Fibroblast of skin of right biceps (primary cell): Measurements from ENCODE around the gene CACNB2.

Experiments
- DNase-seq: peaks from one replicate; pipeline ENCODE4 v3.0.0-alpha.2; 2013

CACNB2 gene

DNA sequence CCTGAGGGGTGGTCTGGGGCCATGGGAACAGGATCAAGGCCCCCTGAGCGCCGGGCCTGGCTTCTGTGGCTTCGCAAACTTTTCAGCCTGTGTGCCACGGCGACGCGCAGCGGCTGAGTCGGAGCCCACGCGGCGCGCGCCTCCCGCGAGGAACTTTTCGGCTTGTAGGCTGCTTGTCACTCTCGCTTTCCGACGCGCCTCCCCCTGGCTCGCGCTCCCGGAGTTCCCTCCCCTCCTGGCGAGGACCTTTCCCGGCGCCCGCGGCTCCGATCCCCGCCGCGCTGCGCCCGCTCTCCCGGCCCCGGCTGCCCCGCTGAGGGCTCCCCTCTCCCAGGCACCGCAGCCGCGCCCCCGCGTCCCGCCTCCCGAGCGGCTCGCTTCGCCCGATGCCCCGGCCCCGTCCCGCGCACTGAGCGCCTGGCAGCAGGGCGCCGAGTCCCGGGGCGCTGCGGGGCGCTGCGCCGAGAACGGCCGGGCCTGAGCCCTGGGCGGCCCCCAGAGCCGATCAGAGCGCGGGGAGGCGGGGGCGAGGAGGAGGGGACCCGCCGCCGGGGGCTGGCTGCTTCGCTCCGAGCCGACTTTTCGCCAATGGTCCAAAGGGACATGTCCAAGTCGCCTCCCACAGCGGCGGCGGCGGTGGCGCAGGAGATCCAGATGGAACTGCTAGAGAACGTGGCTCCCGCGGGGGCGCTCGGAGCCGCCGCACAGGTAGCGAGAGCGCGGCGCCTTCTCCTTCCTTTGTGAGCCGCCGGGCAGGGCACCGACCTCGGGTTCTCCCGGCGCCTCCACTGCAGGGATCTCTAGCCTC is at the start of gene CACNB2:
Gene CACNB2, plus strand, starts transcription at position 276 of the 808 bp plus-strand sequence.
- DNase-seq, result peak; percentile 40

DNA sequence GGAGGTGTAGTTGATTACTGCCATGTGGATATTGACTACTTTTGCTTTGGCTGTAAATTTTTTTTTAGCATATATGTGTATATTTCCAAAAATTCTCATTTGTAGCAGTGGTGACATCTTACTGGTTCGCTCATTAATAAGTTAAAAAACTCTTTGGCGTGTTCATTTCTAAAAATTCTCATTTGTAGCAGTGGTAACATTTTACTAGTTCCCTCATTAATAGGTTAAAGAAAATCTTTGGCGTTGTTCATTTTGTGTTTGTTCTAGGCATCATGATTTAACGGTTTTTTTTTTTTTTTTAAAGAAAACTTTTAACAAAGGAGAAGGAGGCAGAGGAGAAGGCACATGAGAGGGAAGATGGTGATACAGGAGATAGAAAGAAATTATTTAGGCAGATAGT is 45.9 kb upstream of the CACNB2 start:
- no peak for DNase-seq

DNA sequence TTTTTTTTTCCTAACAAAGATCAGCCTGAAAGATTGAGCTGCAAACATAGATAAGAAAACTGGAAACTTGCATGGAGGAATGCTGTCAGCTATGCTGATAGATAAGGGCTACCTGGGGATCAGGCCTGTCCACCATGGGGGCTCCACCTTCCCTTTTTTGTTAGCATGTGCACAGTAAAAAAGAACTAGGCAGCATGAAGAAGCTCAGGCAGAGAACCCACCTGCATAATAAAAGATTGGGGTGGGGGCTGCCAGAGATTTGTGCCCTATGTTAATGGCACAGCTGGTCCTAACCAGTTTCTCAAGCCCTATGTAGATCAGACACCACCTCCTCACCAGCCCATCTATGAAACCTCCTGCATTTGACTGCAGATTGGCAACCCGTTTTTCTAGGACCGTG is 45.4 kb upstream of the CACNB2 start:
- DNase-seq, result no peak

DNA sequence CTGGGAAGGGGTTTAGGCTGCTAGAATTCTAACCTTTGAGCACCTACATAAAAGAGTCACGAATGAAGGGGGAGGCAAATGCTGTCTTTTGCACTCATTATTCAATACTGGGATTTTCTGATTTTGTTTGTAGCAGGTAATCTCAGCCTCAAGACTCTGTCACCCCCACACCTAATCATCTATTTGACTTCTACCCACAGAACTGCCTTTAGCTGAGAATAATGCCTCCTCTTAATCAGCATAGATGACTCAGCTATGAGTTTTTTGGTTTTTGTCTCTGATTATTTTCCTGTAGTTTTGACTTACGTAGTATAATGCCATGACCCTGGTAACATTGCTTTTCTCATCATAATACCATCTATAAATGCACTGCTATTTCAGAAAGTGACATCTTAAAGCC is 42.7 kb upstream of the CACNB2 start:
- peak; percentile 25 for DNase-seq

DNA sequence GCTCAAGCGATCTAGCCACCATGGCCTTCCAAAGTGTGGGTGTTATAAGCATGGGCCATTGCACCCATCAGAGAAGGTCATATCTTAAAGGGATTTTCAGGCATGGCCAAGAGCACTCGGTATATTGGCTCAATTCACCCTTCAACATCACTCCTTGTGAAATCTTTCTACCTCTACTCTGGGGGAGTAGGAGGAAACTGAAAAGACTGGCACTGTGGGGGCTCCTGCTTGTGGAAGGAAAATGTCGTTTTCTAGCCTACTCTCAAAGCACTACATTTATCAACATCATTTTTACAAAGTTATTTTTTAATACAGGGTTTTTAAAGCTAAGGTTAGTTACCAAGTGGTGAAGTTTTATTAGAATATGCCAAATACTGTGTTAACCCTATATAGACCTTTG is 42.0 kb upstream of the CACNB2 start:
- no peak for DNase-seq

DNA sequence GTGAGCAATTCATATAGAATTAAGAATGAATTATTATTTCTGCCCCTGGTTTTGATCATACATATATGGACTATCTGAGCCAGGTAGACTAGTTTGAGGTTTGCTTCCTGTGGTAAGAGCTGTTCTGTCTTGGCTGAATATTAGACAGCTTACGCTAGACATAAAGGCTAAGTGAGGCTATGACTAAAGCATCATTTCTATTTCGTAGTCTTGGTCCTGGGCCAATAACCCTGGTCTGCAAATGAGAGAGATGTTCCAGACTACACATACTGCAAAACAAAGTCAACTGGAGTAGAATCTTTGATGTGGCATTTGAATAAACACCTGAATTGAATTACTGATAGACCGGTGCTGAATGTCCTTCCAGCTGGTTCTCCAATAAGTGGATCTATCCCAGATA is 40.8 kb upstream of the CACNB2 start:
- peak; percentile 36 for DNase-seq

DNA sequence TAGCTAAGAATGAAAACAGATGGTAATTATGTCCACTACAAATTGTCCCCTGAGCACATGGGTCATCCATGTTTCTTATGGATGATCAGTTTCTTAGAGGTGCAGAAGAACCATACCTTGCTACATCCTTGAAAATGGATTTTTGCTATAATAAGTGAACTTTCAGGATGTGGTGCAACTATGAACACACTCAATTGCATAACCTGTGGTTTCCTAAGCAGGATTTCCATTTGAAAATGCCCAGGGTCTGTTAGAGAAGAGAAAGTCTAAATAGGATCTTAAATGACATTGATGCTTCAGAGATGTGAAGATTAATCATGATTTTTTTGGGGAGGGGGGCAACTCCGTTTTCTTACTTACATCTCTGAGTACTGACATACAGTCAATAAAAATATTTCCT is 39.6 kb upstream of the CACNB2 start:
- DNase-seq, result no peak

DNA sequence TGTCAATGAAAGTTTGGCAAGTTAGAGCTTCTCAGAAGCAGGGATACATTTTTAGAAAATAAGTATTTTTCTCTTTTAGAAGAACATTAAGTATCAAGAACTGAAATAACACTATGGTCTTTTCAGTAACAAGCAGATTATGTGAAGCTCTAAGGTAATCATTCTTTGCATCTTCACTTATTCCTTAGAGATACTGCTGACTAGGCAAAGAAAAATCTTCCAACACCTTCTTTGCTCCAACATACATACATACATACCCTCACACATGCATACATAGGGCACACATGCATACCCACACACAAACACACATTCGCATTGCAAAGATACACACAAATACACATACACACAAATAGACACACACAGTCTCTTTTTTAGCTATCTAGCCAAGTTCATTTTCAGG is 37.8 kb upstream of the CACNB2 start:
- no peak for DNase-seq

DNA sequence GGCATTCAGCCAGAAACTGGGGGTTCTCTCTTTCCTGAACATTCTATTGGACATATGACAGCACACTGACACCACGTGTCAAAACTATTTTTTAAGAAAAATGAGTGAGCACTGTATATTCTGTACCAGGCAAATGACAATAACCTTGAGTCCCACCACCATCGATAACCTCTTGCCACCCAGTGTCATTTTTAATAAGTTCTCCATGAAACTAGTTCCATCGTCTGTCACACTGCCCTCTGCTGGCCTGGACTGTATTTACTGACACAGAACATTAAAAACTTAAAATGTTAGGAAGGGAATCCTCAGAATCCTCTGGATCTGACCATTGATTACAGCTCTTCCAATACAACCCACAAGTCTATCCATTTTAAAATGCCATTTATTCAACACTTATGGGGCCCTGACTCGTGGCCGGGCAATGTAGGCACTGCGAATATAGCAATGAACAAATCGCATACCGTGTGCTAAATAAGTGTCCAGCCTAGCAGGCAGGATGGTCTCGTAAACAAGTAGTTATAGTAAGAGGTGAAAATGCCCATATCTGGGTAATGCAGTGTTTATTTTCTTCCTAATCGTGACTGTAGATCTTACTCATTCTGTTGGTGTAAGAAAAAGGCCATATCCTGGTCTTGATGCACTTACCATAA is 35.9 kb upstream of the CACNB2 start:
- peak; percentile 44 for DNase-seq

DNA sequence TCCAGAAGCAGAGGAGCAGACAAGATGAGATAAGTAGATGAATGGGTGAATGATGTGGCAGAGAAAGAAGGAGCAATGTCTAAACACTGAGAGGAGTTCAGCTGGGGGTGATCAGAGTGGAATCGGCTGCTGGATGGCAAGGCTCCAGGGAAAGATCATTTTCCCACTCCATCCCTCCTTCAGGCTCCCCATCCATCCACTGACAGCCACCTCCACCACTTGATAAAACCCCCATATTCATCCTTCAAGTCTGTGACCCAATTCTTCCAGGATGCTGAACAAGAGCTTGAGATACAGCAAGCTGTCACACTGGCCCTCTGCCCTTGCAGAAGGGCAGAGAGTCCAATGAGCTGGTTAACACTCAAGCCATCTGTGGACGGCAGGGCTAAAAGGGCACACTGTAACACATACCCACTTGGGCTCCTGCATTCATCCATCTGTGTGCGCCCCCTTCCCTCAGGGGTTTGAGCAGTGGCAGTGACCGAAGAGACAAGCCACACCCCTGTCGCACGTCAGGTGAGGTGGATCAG is 30.8 kb upstream of the CACNB2 start:
- no peak for DNase-seq

DNA sequence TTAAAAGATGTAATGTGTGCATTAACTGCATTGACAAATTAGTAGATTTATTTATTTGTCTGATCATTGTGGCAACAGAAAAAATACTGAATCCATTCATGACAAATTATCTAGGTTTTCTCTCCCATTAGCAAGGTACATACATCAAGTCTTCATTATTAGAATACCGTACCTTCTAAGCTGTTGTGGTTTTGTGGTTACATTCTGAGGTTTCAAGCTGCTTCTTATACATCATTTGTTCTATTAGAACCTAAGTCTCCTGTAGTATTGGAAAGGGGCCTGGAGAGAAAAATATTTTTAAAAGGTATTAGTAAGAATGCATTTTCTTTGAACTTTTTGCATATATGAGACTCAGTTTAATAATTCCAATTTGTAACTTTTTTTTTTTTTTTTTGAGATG is 26.3 kb upstream of the CACNB2 start:
- DNase-seq, result peak; percentile 4

DNA sequence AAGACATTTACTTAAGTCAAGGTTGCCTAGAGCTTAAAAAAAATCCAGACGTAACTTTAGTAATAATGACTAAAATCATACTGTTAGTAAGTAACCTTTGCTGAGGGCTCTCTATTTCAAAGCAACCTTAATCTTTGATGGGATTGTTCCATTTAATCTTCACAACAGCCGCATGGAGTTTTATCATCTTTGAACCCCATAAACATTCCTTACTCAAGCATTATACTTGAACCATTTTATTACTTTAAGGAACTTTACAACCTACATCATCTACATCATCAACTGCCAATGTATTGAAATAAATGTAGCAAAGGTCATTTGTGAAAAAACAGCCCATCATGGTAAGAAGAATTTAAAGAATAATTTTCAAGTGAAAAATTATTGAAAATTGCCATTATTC is 22.9 kb upstream of the CACNB2 start:
- no peak for DNase-seq

DNA sequence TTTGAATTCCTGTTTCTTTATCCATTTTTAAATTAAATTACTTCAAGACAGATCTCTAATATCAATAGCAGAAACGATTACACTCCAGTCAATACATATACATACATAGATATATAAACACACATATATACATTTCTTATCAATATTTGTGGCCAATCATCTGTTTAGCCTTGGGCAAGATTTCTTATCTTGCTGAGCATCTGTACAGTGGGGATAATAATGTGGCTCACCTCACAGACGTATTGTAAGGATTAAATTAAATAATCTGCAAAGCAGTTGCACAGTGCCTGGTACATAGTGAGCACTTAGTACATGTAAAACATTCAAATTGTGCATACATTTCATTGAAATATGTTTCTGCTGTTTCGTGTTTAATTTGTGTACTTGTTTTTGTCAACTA is 17.5 kb upstream of the CACNB2 start:
- no peak for DNase-seq

DNA sequence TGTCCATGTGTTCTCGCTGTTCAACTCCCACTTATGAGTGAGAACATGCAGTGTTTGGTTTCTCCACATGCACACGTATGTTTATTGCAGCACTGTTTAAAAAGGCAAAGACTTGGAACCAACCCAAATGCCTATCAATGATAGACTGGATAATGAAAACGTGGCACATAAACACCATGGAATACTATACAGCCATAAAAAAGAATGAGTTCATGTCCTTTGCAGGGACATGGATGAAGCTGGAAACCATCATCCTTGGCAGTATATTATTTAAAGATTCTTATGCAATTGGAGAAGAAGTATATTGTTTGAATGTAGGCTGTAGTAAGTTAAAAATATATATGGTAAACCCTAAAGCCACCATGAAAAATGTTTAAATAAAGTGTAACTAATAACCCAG is 7.2 kb upstream of the CACNB2 start:
- DNase-seq, result no peak

DNA sequence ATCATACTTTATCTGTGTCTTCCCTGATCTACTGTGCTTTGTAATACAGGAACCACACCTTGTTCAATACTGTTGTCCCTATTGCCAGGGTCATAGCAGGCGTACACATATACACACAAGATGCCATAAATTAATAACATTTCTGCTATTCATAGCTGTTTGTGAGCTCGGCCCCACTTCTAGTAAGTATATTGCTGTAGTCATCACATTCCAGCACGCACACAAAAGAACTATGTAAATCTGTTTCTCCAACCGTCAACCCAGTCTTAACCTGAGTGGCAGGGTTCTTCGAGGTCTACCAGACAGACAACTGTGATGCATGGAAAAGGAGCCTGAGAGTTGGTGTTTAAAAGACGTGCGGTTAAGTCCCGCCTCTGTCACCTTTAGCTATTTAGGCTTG is 5.7 kb upstream of the CACNB2 start:
- DNase-seq, result no peak

DNA sequence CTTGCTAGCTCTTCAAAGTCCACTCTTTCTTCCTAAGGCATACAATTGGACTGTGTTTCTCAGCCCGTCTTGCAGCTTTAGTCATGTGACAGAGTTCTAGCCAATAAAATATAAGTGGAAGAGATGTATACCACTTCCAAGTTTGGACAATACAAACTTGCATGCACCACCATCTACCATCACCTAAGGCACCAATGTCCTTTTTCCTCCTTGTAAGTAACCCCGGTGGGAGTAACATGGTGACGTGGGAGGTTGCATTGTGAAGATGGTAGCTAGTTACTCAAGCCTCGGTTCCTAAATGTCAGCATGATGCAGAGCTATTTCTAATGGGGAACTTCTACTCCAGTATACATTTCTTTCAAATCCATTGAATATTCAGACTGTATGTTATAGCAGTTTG is 5.3 kb upstream of the CACNB2 start:
- DNase-seq, result no peak

DNA sequence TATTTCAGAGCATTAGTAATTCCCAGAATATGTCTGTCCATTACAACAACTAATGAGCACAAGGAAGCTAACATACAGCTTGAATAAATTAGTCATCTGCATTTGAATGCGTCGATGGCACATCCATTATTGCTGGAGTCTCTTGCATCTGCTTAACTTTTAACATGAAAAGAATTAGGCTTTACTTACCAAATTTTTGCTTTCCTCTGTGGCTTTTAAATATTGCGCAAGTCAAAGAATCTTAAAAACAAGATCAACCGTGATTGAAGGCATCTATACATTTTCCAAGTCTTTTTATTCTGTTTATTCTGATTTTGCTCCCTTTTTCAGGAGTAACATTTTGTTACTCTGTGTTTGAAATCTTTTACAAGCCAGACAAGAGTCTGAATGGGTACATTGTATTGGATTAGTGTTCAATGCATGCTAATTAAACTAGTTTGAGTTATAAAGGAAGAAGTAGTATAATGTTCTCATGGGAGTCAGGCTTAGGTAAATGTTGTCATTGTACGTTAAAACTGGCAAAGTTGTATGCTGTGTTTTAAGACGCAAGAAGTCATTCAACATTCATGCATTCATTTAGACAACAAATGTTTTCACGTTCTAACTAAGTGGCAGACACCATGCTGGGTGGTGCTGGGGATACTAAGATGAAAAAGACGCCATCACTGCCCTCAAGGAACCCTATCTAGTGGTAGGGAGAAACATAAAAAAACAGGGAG is 4.0 kb upstream of the CACNB2 start:
- DNase-seq, result peak; percentile 75

DNA sequence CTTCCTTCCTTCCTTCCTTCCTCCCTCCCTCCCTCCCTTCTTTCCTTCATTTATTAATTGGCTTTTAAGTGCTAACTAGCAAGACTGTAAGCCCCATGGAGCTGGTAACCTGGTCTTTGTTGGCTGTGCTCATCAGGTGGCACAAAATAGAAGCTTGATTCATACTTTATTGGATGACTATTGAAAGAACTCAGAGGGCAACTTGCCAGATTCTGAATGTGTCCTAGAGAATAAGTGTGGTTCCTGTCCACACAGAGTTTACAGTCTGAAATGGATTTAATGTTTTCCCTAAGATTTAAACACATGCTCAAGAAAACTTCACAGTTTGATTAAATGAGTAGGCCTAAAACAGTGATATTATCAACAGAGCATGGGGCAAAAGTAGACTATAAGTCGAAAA is 3.1 kb upstream of the CACNB2 start:
- no peak for DNase-seq

DNA sequence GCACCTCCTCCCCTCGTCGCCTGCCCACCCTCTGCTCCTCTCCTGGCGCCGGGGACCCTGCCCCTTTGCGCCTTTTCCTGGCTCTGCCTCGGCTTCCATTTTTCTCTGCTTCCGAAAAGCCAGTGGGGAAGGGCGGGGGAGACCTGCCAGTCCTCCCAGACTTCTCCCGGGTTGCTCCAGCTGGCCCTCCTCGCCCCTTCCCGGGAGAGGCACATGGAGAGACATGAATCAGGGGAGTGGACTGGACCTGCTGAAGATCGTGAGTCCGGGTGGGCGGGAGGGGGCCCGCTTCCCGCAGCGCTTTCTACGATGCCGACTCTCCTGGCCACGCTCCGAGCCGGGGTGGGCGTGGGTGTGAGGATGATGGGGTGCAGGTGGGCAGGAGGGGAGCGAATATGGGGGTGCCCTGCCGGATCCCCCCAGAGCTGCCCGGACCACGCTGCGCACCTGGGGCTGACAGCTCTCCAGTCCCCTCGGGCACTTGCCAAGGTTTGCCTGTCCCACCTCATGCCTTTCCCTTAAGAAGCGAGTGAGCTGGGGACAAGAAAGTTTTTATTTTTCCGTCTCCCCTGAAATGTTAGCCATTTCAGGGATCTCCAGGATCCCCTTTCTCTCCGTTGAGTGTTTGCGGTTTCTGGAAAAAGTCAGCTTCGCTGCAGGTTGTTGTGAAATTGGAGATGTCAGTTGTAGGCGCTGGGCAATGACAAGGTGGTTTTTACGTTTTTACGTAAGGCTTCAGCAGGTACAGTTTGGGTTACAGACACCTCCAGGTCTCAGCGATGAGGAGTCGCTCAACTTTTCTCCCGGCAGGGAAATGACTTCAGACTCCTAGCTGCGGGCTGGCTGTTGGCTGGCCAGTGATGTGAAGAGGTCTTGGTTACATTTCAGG is 977 bp downstream of the CACNB2 start:
- DNase-seq, result no peak

DNA sequence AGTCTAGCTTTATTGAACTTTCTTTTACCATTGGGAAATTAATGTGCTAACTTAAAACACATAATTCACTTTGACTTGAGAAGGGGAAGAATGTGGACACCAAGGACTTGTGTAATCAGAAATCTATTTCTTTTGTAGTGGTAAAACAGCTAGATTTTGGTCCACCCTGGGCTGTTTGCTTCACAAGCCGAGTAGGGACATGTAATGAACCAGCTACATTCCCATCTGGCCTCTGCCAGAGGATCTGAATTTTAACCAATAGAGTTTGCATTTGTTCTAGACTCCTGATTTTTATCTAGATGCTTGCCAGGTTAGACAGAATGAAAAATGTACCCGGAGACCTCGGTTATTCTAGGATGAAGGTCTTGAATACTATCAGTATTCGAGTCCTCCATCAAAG is 1.9 kb downstream of the CACNB2 start:
- no peak for DNase-seq

DNA sequence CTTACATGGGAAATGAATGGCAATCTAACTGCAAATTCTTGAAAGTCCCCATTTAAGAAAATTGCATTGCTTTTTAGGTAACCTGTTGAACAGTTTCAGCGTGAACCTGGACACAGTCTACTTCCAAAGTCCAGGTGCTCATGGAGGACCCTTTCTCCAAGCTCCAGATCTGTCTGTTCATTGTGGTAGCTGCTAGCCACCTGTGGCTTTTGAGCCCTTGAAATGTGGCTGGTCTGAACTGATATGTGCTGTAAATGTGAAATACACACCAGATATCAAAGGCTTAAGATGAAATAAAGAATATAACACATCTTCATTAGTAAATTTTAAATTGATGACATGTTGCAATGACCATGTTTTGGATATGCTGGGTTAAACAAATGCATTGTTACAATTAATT is 4.2 kb downstream of the CACNB2 start:
- DNase-seq, result no peak

DNA sequence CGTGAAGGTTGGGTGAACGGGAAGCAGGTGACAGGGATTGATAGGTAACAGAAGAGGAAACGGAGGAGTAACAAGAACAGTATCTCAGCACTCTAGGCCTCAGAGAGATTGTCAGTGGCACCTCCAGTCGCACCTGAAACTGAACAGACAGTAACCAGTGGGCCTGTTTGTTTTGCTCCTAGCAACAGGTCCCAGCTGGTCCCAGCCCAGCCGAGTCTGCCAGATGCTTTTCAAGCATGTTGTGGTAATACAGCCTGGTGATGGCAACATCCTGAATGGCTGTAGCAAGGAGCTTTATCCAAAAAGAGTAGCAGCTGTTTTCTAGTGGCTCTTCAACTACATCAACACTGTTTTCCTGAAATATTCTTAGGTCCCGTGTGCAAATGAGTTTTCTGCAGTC is 4.7 kb downstream of the CACNB2 start:
- no peak for DNase-seq

DNA sequence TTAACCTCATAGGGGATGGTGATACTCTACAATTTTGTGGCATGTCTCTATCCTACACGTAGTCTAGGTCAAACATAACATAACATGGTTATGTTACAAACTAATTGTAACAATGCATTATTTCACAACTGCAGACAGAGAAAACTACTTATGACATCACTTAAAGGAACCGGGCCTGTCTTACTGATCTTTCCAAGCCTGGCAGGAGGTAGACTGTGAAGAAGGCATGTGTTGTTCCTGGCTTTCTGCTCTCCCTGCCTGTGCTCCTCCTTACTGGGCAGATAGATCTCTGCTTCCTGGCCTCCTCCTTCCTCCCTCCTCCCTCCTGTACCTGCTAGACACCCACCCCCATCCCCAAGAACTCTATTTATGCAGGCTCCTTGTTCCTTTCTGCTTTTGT is 5.4 kb downstream of the CACNB2 start:
- DNase-seq, result peak; percentile 7
